Measurements from ENCODE around the gene CRYBG1.
"Not testable (repeated sequence)": the region's sequence is repeated elsewhere in the genome, so short reads cannot be mapped to it uniquely, and the experiment has no call there.

CRYBG1 gene

GRCh38 chr6:106509420-106510089 lies 149.0 kb downstream of the CRYBG1 start:
- no peak for DNase-seq

- DNase-seq = peak; percentile 68
These were observed 149.8 kb downstream of the CRYBG1 start for GRCh38 chr6:106510090-106510970.

GRCh38 chr6:106511288-106512047 lies 151.0 kb downstream of the CRYBG1 start:
- no peak for DNase-seq

GRCh38 chr6:106512048-106512967 lies 151.8 kb downstream of the CRYBG1 start:
- peak; percentile 69 for DNase-seq

- no peak for DNase-seq
These were observed 152.6 kb downstream of the CRYBG1 start for GRCh38 chr6:106512968-106513574.

- DNase-seq = no peak
These were observed 153.5 kb downstream of the CRYBG1 start for GRCh38 chr6:106513808-106514582.

- DNase-seq = no peak
These were observed 154.0 kb downstream of the CRYBG1 start for GRCh38 chr6:106514583-106514885.

- not testable (repeated sequence) for DNase-seq
These were observed 155.1 kb downstream of the CRYBG1 start for GRCh38 chr6:106515582-106515981.

GRCh38 chr6:106516616-106517015 lies 156.1 kb downstream of the CRYBG1 start:
- no peak for DNase-seq

GRCh38 chr6:106517706-106518105 lies 157.2 kb downstream of the CRYBG1 start:
- DNase-seq = no peak

GRCh38 chr6:106518748-106519147 lies 158.2 kb downstream of the CRYBG1 start:
- DNase-seq = no peak

GRCh38 chr6:106519460-106520394 lies 159.2 kb downstream of the CRYBG1 start:
- no peak for DNase-seq

- no peak for DNase-seq
These were observed 160.3 kb downstream of the CRYBG1 start for GRCh38 chr6:106520711-106521401.

- no peak for DNase-seq
These were observed 162.2 kb downstream of the CRYBG1 start for GRCh38 chr6:106522562-106523250.

- no peak for DNase-seq
These were observed 164.8 kb downstream of the CRYBG1 start for GRCh38 chr6:106525107-106525881.

- DNase-seq = no peak
These were observed 165.4 kb downstream of the CRYBG1 start for GRCh38 chr6:106525882-106526275.

GRCh38 chr6:106527117-106527516 lies 166.6 kb downstream of the CRYBG1 start:
- no peak for DNase-seq

GRCh38 chr6:106527979-106528378 lies 167.5 kb downstream of the CRYBG1 start:
- no peak for DNase-seq
